HL-60 (cell line): ENCODE measurements around the gene ALDH2.
A peak's percentile ranks its signal among the peaks of the same experiment; 100 is the strongest.

ENCODE experiments used
- DNase-seq, 2 experiments: peaks; one replicate each; pipeline ENCODE4 v3.0.0-alpha.2; 2010 to 2020; ENCODE audit warnings: low read depth in 1 of 2, low spot score in 1 of 2
- H3K27ac ChIP-seq: fragments of 250-450 bp; sonication (Bioruptor Pico); replicated peaks from 2 replicates; pipeline ENCODE4 v1.5.1; 2020; ENCODE audit warnings: mild to moderate bottlenecking, moderate library complexity
- H3K27me3 ChIP-seq: fragments of 250-450 bp; sonication (Bioruptor Pico); 2 replicates; pipeline ENCODE4 v1.5.1; 2021; ENCODE audit warnings: mild to moderate bottlenecking, moderate library complexity; ENCODE audit not compliant: insufficient read depth, poor library complexity, severe bottlenecking
- H3K4me3 ChIP-seq: replicated peaks from 2 replicates; pipeline ENCODE4 v1.5.1; 2011; ENCODE audit warnings: mild to moderate bottlenecking, control low read depth, low read length; ENCODE audit not compliant: insufficient read depth
- GABPA ChIP-seq: IDR thresholded peaks from 2 replicates; pipeline ENCODE4 v1.6.1; 2012; ENCODE audit warnings: low read depth
- POLR2AphosphoS5 ChIP-seq: IDR thresholded peaks from 2 replicates; pipeline ENCODE4 v1.6.1; 2012; ENCODE audit warnings: low read depth
- SPI1 ChIP-seq: IDR thresholded peaks from 2 replicates; pipeline ENCODE4 v1.6.1; 2012; ENCODE audit warnings: low read depth, mild to moderate bottlenecking, borderline replicate concordance
- TF ChIP-seq, protein P1 (sequence below): IDR thresholded peaks from one replicate; pipeline ENCODE4 v1.5.1; 2011; ENCODE audit warnings: low read length, control low read depth, inconsistent platforms; ENCODE audit not compliant: insufficient read depth
- TF ChIP-seq, protein P2 (sequence below): IDR thresholded peaks from 2 replicates; pipeline ENCODE4 v1.6.1; 2012; ENCODE audit warnings: low read depth; ENCODE audit not compliant: insufficient replicate concordance

ALDH2 gene

DNA sequence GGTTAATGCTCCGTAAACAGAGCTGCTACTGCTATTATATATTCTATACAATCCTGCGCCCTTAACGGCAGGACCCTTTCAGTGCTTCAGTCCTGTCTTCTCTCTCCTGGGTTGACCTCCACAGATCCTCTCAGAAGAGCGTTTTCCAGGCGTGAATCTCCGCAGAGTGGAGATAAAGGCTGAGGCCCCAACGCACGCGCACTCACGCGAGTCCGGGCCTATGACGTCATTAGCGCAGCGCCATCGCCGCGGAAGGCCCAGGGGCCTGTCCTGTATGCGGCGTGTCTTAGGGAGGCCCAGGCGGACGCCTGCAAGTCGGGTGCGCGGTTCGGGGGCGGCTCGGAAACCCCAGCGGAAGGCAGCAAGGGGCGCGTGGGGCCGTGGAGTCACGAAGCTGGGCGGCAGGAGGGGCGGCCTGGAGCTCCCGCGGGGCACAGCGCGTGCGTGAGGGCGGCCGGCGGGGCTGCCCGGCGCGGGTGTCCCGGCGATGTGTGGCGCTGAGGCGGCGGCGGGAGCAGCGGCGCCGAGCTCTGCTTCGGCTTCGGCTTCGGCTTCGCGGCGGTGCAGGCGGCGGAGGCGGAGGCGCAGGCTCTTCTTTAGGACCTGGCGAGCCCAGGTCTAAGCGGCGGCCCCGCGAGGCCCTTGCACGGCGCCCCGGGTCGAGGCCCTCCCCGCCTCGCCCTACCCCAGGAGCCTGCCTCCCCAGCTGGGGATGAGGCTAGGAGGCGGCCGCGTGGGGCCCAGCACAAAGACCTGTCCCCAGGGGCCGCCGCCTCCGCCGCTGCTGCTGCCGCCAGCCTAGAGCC, 75.2 kb downstream of the ALDH2 start, which contains the start of gene MAPKAPK5:
MAPKAPK5 (plus strand) TSS at position 479 of the 806 bp plus-strand sequence. CDS start 506 bp downstream, outside the sequence.
- DNase-seq: peak; percentile 94 to 95
- Histone ChIP-seq H3K27me3 (no peaks in the 10 kb centered on the region), H3K27ac (peak within 1 kb of the TSS; percentile 87), H3K4me3 (peak within 1 kb of the TSS; percentile 94)
- TF ChIP-seq GABPA: no peak
- TF ChIP-seq, protein P1, sequence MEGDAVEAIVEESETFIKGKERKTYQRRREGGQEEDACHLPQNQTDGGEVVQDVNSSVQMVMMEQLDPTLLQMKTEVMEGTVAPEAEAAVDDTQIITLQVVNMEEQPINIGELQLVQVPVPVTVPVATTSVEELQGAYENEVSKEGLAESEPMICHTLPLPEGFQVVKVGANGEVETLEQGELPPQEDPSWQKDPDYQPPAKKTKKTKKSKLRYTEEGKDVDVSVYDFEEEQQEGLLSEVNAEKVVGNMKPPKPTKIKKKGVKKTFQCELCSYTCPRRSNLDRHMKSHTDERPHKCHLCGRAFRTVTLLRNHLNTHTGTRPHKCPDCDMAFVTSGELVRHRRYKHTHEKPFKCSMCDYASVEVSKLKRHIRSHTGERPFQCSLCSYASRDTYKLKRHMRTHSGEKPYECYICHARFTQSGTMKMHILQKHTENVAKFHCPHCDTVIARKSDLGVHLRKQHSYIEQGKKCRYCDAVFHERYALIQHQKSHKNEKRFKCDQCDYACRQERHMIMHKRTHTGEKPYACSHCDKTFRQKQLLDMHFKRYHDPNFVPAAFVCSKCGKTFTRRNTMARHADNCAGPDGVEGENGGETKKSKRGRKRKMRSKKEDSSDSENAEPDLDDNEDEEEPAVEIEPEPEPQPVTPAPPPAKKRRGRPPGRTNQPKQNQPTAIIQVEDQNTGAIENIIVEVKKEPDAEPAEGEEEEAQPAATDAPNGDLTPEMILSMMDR: no peak
- TF ChIP-seq, protein P2, sequence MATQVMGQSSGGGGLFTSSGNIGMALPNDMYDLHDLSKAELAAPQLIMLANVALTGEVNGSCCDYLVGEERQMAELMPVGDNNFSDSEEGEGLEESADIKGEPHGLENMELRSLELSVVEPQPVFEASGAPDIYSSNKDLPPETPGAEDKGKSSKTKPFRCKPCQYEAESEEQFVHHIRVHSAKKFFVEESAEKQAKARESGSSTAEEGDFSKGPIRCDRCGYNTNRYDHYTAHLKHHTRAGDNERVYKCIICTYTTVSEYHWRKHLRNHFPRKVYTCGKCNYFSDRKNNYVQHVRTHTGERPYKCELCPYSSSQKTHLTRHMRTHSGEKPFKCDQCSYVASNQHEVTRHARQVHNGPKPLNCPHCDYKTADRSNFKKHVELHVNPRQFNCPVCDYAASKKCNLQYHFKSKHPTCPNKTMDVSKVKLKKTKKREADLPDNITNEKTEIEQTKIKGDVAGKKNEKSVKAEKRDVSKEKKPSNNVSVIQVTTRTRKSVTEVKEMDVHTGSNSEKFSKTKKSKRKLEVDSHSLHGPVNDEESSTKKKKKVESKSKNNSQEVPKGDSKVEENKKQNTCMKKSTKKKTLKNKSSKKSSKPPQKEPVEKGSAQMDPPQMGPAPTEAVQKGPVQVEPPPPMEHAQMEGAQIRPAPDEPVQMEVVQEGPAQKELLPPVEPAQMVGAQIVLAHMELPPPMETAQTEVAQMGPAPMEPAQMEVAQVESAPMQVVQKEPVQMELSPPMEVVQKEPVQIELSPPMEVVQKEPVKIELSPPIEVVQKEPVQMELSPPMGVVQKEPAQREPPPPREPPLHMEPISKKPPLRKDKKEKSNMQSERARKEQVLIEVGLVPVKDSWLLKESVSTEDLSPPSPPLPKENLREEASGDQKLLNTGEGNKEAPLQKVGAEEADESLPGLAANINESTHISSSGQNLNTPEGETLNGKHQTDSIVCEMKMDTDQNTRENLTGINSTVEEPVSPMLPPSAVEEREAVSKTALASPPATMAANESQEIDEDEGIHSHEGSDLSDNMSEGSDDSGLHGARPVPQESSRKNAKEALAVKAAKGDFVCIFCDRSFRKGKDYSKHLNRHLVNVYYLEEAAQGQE: peak; percentile 60
- peak; percentile 31; the same call in 1 of the 2 replicates for TF ChIP-seq SPI1
- TF ChIP-seq POLR2AphosphoS5: peak; percentile 75; the same call in 1 of the 2 replicates

DNA sequence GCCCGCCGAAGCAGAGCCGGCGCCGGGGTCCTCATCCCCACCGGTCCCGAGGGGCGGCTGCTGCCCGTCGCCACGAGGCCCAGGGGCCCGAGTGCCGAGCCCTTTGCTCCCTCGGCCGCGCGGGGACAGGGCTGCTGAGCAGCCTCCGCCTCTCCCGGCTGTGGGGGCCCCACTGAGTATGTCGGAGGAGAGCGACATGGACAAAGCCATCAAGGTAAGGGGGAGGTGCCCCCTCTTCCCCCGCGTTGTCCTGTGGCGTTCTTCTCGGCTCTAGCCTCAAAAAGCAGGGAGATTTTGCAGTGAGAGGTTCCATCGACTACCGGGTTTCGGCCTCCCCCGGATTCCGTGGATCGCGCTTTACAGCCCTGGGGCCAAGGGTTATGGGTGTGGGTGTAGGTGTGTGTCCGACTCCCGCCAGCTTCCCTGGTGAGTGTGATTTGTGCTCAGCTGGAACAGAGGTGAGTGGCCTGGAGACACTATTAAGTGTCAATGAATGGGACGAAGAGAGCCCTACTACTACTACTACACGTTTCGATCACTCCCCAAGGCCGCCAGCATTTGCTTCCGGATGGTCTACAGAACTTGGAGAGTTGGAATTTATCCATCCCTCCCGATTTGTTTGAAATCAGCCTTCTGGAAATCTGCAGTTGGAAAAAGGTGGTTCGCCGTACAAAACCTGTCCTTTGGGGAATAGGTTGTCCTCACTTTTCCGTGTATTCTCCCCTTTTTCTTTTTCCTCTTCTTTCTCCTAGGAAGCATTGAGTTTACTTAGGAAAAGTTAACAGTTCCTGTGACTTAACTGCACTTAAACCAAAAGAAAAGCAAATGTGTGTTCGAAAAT, 76.0 kb downstream of the ALDH2 start:
- no peak for TF ChIP-seq GABPA
- TF ChIP-seq, protein P1: no peak
- TF ChIP-seq POLR2AphosphoS5: no peak
- TF ChIP-seq, protein P2: no peak
- no peak for TF ChIP-seq SPI1
- H3K4me3 ChIP-seq: peak overlapping the region; percentile 94
- peak; percentile 15 to 18 for DNase-seq
- H3K27ac ChIP-seq: peak overlapping the region; percentile 87
- H3K27me3 ChIP-seq: no peaks in the 10 kb centered on the region

DNA sequence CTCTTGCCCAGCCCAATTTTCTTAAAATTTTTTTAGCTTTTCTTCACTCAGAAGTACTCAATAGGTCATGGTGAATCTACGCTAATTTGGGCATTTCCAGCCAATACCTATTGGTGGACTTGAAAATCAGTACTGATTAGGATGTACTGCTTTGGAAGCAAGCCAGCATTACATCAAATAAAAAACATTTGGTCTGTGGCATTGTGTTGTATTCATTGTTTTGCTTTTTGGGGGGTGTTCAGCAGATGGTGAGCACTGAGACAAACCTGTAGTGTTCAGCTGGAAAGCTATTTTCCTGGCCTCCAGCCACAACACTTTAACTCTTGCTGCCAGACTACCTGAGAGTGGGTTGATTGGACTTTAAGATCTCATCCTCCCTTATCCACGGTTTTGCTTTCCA, 79.3 kb downstream of the ALDH2 start:
- Histone ChIP-seq H3K27me3 (no peaks in the 10 kb centered on the region), H3K4me3 (no peak overlapping the region), H3K27ac (no peak overlapping the region)
- DNase-seq: no peak
- no peak for TF ChIP-seq SPI1
- no peak for TF ChIP-seq GABPA
- TF ChIP-seq POLR2AphosphoS5: no peak
- TF ChIP-seq, protein P2: no peak
- TF ChIP-seq, protein P1: no peak
